Fibroblast of mammary gland (primary cell): ENCODE measurements around the gene PPP1CB.

Experiments
- DNase-seq: peaks from one replicate; pipeline ENCODE4 v3.0.0-alpha.2; 2010; ENCODE audit warnings: low read depth
- H3K4me3 ChIP-seq: 2 replicates; pipeline ENCODE4 v1.5.1; 2011; ENCODE audit warnings: low read depth, mild to moderate bottlenecking, low read length, moderate library complexity; ENCODE audit not compliant: control insufficient read depth
- TF ChIP-seq, protein P1 (sequence below): conservative IDR thresholded peaks from 2 replicates; pipeline ENCODE4 v1.5.1; 2011; ENCODE audit warnings: low read depth, low read length, inconsistent platforms; ENCODE audit not compliant: control insufficient read depth, insufficient read depth

Gene PPP1CB

DNA sequence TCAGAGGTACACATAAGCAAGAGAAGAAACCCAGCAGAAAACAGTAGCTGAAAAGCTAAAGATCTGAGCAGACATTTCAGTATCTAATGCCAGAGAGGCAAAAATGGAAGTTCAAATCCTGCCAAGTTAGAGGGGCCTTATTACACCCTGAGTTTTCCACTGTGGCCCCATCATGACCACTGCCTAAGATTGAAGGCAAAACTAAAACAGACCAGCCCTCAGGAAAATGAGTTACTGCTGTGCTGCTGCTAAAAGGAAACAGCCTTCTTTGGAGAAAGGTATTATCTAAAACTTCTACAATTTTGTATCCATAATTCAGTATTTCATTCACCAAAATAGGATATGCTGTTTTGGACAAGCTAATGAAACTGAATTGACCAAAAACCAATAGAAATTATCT lies 16.8 kb downstream of the PPP1CB start:
- H3K4me3 ChIP-seq: no peak overlapping the region
- DNase-seq: no peak
- TF ChIP-seq, protein P1, sequence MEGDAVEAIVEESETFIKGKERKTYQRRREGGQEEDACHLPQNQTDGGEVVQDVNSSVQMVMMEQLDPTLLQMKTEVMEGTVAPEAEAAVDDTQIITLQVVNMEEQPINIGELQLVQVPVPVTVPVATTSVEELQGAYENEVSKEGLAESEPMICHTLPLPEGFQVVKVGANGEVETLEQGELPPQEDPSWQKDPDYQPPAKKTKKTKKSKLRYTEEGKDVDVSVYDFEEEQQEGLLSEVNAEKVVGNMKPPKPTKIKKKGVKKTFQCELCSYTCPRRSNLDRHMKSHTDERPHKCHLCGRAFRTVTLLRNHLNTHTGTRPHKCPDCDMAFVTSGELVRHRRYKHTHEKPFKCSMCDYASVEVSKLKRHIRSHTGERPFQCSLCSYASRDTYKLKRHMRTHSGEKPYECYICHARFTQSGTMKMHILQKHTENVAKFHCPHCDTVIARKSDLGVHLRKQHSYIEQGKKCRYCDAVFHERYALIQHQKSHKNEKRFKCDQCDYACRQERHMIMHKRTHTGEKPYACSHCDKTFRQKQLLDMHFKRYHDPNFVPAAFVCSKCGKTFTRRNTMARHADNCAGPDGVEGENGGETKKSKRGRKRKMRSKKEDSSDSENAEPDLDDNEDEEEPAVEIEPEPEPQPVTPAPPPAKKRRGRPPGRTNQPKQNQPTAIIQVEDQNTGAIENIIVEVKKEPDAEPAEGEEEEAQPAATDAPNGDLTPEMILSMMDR: no peak

DNA sequence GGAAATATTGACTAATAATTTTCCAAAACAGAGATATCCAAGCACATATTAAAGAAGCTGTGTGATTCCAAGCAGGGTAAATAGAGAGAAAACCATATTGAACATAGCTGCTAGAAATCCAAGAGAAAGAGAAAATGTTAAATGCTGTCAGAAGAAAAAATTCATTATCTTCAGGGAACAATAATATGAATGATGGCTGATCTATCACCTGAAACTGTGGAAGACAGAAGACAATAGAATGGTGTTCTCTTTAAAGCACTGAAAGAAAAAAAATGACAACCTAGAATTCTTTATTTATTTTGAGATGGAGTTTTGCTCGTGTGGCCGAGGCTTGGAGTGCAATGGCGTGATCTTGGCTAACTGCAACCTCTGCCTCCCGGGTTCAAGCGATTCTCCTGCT lies 17.3 kb downstream of the PPP1CB start:
- H3K4me3 ChIP-seq: no peak overlapping the region
- TF ChIP-seq, protein P1: no peak
- no peak for DNase-seq

DNA sequence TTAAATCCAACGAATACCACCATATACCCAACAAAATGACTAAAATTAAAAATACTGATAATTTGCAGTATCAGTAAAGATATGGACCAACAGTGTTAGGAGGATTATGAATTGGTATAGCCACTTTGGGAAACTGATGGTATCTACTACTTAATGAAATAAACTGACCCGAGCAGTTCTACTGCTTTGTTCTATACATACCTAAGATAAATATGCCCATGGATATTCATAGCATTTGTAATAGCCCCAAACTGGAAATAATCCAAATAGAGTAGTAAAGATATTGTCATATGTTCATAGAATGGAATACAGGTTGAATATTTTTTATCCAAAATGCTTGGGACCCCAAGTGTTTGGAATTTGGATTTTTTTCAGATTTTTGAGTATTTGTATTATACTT lies 20.7 kb downstream of the PPP1CB start:
- DNase-seq: no peak
- TF ChIP-seq, protein P1: no peak
- H3K4me3 ChIP-seq: no peak overlapping the region

DNA sequence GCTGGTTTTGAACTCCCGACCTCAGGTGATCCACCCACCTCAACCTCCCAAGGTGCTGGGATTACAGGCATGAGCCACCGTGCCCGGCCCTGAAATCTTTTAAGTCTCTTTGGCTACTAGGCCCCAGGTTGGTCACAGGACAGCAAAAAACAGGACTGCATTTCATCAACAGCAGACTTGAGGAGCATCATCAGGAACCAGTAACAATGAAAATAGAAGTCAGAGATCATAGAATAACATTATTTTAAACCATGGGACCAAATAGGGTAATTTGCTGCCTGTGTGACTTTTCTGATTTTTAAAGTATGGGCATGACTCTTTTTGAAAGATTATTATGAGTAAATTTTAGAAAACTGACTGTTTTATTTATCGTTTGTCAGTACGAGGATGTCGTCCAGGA lies 24.8 kb downstream of the PPP1CB start:
- H3K4me3 ChIP-seq: no peak overlapping the region
- no peak for DNase-seq
- TF ChIP-seq, protein P1: no peak

DNA sequence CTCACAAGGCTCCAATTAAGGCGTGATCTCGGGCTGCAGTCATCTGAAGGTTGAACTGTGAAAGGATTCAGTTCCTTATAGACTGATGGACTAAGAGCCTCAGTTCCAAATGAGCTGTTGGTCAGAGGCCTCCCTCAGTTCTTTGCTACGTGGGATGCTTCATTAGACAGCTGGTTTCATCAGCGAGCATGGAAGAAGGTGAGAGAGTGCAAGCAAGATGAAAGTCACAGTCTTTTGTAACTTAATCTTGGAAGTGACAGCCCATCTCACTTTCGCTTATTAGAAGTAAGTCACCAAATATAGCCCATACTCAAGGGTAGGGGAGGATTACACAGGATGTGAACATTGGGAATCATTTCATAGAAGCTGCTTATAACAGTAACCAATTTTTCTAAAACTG lies 26.8 kb downstream of the PPP1CB start:
- TF ChIP-seq, protein P1: no peak
- no peak for DNase-seq
- H3K4me3 ChIP-seq: no peak overlapping the region

DNA sequence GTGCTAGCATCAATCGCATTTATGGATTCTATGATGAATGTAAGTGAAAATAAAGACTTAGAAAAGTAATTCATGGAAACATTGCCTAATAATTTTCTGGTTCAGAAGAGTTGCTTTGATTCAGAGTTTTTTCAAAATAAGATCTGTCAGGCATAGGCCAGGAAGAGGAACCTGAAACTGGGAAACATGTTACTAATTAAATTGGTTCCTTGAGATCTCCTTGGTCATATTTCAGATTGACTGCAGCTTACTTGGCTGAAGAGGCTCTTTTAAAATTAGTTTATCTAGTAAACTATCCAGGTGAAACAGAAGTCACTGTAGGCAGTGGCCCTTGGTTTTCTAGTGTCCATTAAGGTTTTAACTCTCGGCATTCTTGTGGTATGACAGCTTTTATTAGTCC lies 27.4 kb downstream of the PPP1CB start:
- TF ChIP-seq, protein P1: no peak
- DNase-seq: no peak
- no peak overlapping the region for H3K4me3 ChIP-seq

DNA sequence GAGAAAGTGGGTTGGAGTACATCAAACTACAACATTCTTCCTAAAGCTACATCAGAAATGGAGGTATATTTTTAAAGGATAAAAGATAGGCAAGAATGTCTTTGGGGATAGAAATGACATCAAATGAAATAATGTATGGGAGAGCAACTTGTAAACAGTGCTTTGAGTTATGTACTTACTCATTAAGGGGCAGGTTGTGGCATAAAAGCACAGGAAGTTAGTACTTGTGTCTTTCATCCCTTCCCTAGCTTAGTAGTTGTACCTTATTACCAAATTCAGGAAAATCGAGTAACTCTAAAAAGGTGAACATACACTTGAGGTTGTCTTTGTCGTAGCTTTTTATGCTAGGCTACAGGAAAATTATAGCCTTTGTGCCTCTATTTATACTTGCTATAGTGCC lies 28.9 kb downstream of the PPP1CB start:
- DNase-seq: no peak
- no peak overlapping the region for H3K4me3 ChIP-seq
- TF ChIP-seq, protein P1: no peak
